ENCODE measurements around the gene KCNG2.
A peak's percentile ranks its signal among the peaks of the same experiment; 100 is the strongest.

The KCNG2 gene

GRCh38 chr18:79852561-79853302 is 55.0 kb downstream of the KCNG2 start:
- Histone ChIP-seq H3K4me2 (ENCODE audit: low read length) (no peak overlapping the region), H3K4me1 (ENCODE audit: control insufficient read depth in 1 of 2, insufficient read depth in 2 of 2, low read length in 2 of 2) (peaks cover 7 to 8% of the 10 kb centered on the region in 2 experiments), H2AFZ (ENCODE audit: insufficient read depth, low read length, poor library complexity) (no peak overlapping the region), H2BK120ac (ENCODE audit: insufficient read depth, low read length, poor library complexity) (no peak overlapping the region), H3K9ac (ENCODE audit: low read length) (no peak overlapping the region), H2AK5ac (ENCODE audit: low read length) (no peak overlapping the region), H4K91ac (ENCODE audit: low read depth, low read length) (no peak overlapping the region), H3K23ac (ENCODE audit: low read length) (no peak overlapping the region), H4K12ac (ENCODE audit: low read depth, low read length) (no peak overlapping the region), H4K8ac (ENCODE audit: low read depth, low read length) (no peak overlapping the region), H3K9me3 (ENCODE audit: insufficient read depth, low read depth, low read length) (no peaks in the 10 kb centered on the region), H3K79me2 (ENCODE audit: control insufficient read depth, insufficient read depth, low read length, poor library complexity) (no peaks in the 10 kb centered on the region), H3K18ac (ENCODE audit: low read length) (no peak overlapping the region), H3K14ac (ENCODE audit: low read length) (no peak overlapping the region), H3K4me3 (ENCODE audit: low read depth, low read length) (no peak overlapping the region), H3K27me3 (ENCODE audit: insufficient read depth, low read length) (no peaks in the 10 kb centered on the region), H3K36me3 (ENCODE audit: control insufficient read depth in 1 of 2, insufficient read depth in 2 of 2, low read length in 2 of 2) (no peaks in the 10 kb centered on the region), H2BK5ac (ENCODE audit: low read depth, low read length, poor library complexity) (no peak overlapping the region), H3K27ac (ENCODE audit: low read depth, low read length) (no peak overlapping the region), H3K79me1 (ENCODE audit: low read length) (no peaks in the 10 kb centered on the region), H3K4ac (ENCODE audit: low read depth, low read length) (no peak overlapping the region), H2BK12ac (ENCODE audit: low read length) (no peak overlapping the region)
- no CpG with 5 or more reads among the region's 33 CpGs for WGBS (ENCODE audit: extremely low coverage, insufficient coverage, insufficient read length)
- no peak for DNase-seq

GRCh38 chr18:79853303-79853992 is 55.7 kb downstream of the KCNG2 start:
- no peak overlapping the region for H3K14ac ChIP-seq (ENCODE audit: low read length)
- DNase-seq, result no peak
- no peak overlapping the region for H3K23ac ChIP-seq (ENCODE audit: low read length)
- H4K12ac ChIP-seq (ENCODE audit: low read depth, low read length), result no peak overlapping the region
- H2AFZ ChIP-seq (ENCODE audit: insufficient read depth, low read length, poor library complexity), result no peak overlapping the region
- H3K79me1 ChIP-seq (ENCODE audit: low read length), result no peaks in the 10 kb centered on the region
- no CpG with 5 or more reads among the region's 26 CpGs for WGBS (ENCODE audit: extremely low coverage, insufficient coverage, insufficient read length)
- H3K27ac ChIP-seq (ENCODE audit: low read depth, low read length), result no peak overlapping the region
- H2BK120ac ChIP-seq (ENCODE audit: insufficient read depth, low read length, poor library complexity), result no peak overlapping the region
- H3K18ac ChIP-seq (ENCODE audit: low read length), result no peak overlapping the region
- no peak overlapping the region for H3K4ac ChIP-seq (ENCODE audit: low read depth, low read length)
- peaks cover 7 to 8% of the 10 kb centered on the region in 2 experiments for H3K4me1 ChIP-seq (ENCODE audit: control insufficient read depth in 1 of 2, insufficient read depth in 2 of 2, low read length in 2 of 2)
- H3K27me3 ChIP-seq (ENCODE audit: insufficient read depth, low read length), result no peaks in the 10 kb centered on the region
- no peaks in the 10 kb centered on the region for H3K79me2 ChIP-seq (ENCODE audit: control insufficient read depth, insufficient read depth, low read length, poor library complexity)
- no peaks in the 10 kb centered on the region for H3K9me3 ChIP-seq (ENCODE audit: insufficient read depth, low read depth, low read length)
- H3K4me3 ChIP-seq (ENCODE audit: low read depth, low read length), result no peak overlapping the region
- no peaks in the 10 kb centered on the region for H3K36me3 ChIP-seq (ENCODE audit: control insufficient read depth in 1 of 2, insufficient read depth in 2 of 2, low read length in 2 of 2)
- H2AK5ac ChIP-seq (ENCODE audit: low read length), result no peak overlapping the region
- H2BK5ac ChIP-seq (ENCODE audit: low read depth, low read length, poor library complexity), result no peak overlapping the region
- H4K8ac ChIP-seq (ENCODE audit: low read depth, low read length), result no peak overlapping the region
- H4K91ac ChIP-seq (ENCODE audit: low read depth, low read length), result no peak overlapping the region
- no peak overlapping the region for H3K9ac ChIP-seq (ENCODE audit: low read length)
- H3K4me2 ChIP-seq (ENCODE audit: low read length), result no peak overlapping the region
- H2BK12ac ChIP-seq (ENCODE audit: low read length), result no peak overlapping the region

GRCh38 chr18:79853993-79854364 is 56.2 kb downstream of the KCNG2 start:
- Histone ChIP-seq H4K8ac (ENCODE audit: low read depth, low read length) (no peak overlapping the region), H3K14ac (ENCODE audit: low read length) (no peak overlapping the region), H3K9ac (ENCODE audit: low read length) (no peak overlapping the region), H2BK12ac (ENCODE audit: low read length) (no peak overlapping the region), H2AFZ (ENCODE audit: insufficient read depth, low read length, poor library complexity) (no peak overlapping the region), H3K4me1 (ENCODE audit: control insufficient read depth in 1 of 2, insufficient read depth in 2 of 2, low read length in 2 of 2) (peaks cover 7 to 8% of the 10 kb centered on the region in 2 experiments), H3K9me3 (ENCODE audit: insufficient read depth, low read depth, low read length) (no peaks in the 10 kb centered on the region), H2AK5ac (ENCODE audit: low read length) (no peak overlapping the region), H4K91ac (ENCODE audit: low read depth, low read length) (no peak overlapping the region), H3K27me3 (ENCODE audit: insufficient read depth, low read length) (no peaks in the 10 kb centered on the region), H3K4ac (ENCODE audit: low read depth, low read length) (no peak overlapping the region), H3K27ac (ENCODE audit: low read depth, low read length) (no peak overlapping the region), H3K4me3 (ENCODE audit: low read depth, low read length) (no peak overlapping the region), H3K79me1 (ENCODE audit: low read length) (no peaks in the 10 kb centered on the region), H3K79me2 (ENCODE audit: control insufficient read depth, insufficient read depth, low read length, poor library complexity) (no peaks in the 10 kb centered on the region), H3K4me2 (ENCODE audit: low read length) (no peak overlapping the region), H2BK120ac (ENCODE audit: insufficient read depth, low read length, poor library complexity) (no peak overlapping the region), H3K18ac (ENCODE audit: low read length) (no peak overlapping the region), H3K23ac (ENCODE audit: low read length) (no peak overlapping the region), H2BK5ac (ENCODE audit: low read depth, low read length, poor library complexity) (no peak overlapping the region), H4K12ac (ENCODE audit: low read depth, low read length) (no peak overlapping the region), H3K36me3 (ENCODE audit: control insufficient read depth in 1 of 2, insufficient read depth in 2 of 2, low read length in 2 of 2) (no peaks in the 10 kb centered on the region)
- DNase-seq, result no peak
- no CpG with 5 or more reads among the region's 15 CpGs for WGBS (ENCODE audit: extremely low coverage, insufficient coverage, insufficient read length)

- no peak overlapping the region for H4K12ac ChIP-seq (ENCODE audit: low read depth, low read length)
- H3K9me3 ChIP-seq (ENCODE audit: insufficient read depth, low read depth, low read length), result no peaks in the 10 kb centered on the region
- no peaks in the 10 kb centered on the region for H3K36me3 ChIP-seq (ENCODE audit: control insufficient read depth in 1 of 2, insufficient read depth in 2 of 2, low read length in 2 of 2)
- H3K27me3 ChIP-seq (ENCODE audit: insufficient read depth, low read length), result no peaks in the 10 kb centered on the region
- no peaks in the 10 kb centered on the region for H3K79me2 ChIP-seq (ENCODE audit: control insufficient read depth, insufficient read depth, low read length, poor library complexity)
- H4K8ac ChIP-seq (ENCODE audit: low read depth, low read length), result no peak overlapping the region
- H3K79me1 ChIP-seq (ENCODE audit: low read length), result no peaks in the 10 kb centered on the region
- H3K14ac ChIP-seq (ENCODE audit: low read length), result no peak overlapping the region
- no peak overlapping the region for H2BK5ac ChIP-seq (ENCODE audit: low read depth, low read length, poor library complexity)
- no peak overlapping the region for H2AK5ac ChIP-seq (ENCODE audit: low read length)
- no peak overlapping the region for H3K18ac ChIP-seq (ENCODE audit: low read length)
- no peak overlapping the region for H4K91ac ChIP-seq (ENCODE audit: low read depth, low read length)
- H3K4me3 ChIP-seq (ENCODE audit: low read depth, low read length), result no peak overlapping the region
- H3K4me1 ChIP-seq (ENCODE audit: control insufficient read depth in 1 of 2, insufficient read depth in 2 of 2, low read length in 2 of 2), result peaks cover 7 to 8% of the 10 kb centered on the region in 2 experiments
- WGBS (ENCODE audit: extremely low coverage, insufficient coverage, insufficient read length), result no CpG with 5 or more reads among the region's 17 CpGs
- H3K9ac ChIP-seq (ENCODE audit: low read length), result no peak overlapping the region
- H3K27ac ChIP-seq (ENCODE audit: low read depth, low read length), result no peak overlapping the region
- peak in 1 of 2 donors; percentile 20 for DNase-seq
- H3K4ac ChIP-seq (ENCODE audit: low read depth, low read length), result no peak overlapping the region
- no peak overlapping the region for H2AFZ ChIP-seq (ENCODE audit: insufficient read depth, low read length, poor library complexity)
- no peak overlapping the region for H3K4me2 ChIP-seq (ENCODE audit: low read length)
- H3K23ac ChIP-seq (ENCODE audit: low read length), result no peak overlapping the region
- no peak overlapping the region for H2BK12ac ChIP-seq (ENCODE audit: low read length)
- no peak overlapping the region for H2BK120ac ChIP-seq (ENCODE audit: insufficient read depth, low read length, poor library complexity)
These were observed 57.6 kb downstream of the KCNG2 start for GRCh38 chr18:79855147-79855933.

All from trophoblast cell (in vitro differentiated cells and primary cell).